Keratinocyte (primary cell): ENCODE measurements around the gene BCAS3. TPM values are rescaled to one million over a fixed set of nuclear protein-coding genes. Genes with fewer than 3 reads are reported as not detected.

ENCODE experiments used
- DNase-seq: peaks from one replicate; pipeline ENCODE4 v3.0.0-alpha.2; 2011; ENCODE audit warnings: low read depth, missing footprints, low spot score
- FAIRE-seq: peaks from 2 replicates; lab custom pipeline; 2011; peaks lifted over from hg19 to GRCh38; lab: Jason Lieb, UNC
- H2AFZ ChIP-seq: 2 replicates; pipeline ENCODE4 v1.6.0; 2012; ENCODE audit warnings: low read length, control low read depth, inconsistent platforms; ENCODE audit not compliant: control insufficient read depth
- H3K27ac ChIP-seq: 2 replicates; pipeline ENCODE4 v1.5.1; 2011; ENCODE audit warnings: low read length; ENCODE audit not compliant: control insufficient read depth, insufficient read depth
- H3K27me3 ChIP-seq: 3 replicates; pipeline ENCODE4 v1.6.0; 2011; ENCODE audit warnings: low read length; ENCODE audit not compliant: control insufficient read depth, insufficient read depth; ENCODE audit errors: extremely low read depth
- H3K36me3 ChIP-seq, 2 experiments: 2 replicates in 1 of 2; 3 replicates in 1 of 2; pipeline ENCODE4 v1.5.1; 2011; ENCODE audit warnings: low read length in 2 of 2, mild to moderate bottlenecking in 1 of 2; ENCODE audit not compliant: control insufficient read depth in 2 of 2, insufficient read depth in 2 of 2; ENCODE audit errors: extremely low read depth in 1 of 2
- H3K4me1 ChIP-seq: 3 replicates; pipeline ENCODE4 v1.5.1; 2011; ENCODE audit warnings: low read length; ENCODE audit not compliant: control insufficient read depth, insufficient read depth; ENCODE audit errors: extremely low read depth
- H3K4me2 ChIP-seq: 3 replicates; pipeline ENCODE4 v1.6.0; 2011; ENCODE audit warnings: low read depth, low read length; ENCODE audit not compliant: control insufficient read depth, insufficient read depth; ENCODE audit errors: extremely low read depth
- H3K4me3 ChIP-seq, 3 experiments: fragments of 200-600 bp in 1 of 3; sonication (generic) in 1 of 3; 2 replicates in 2 of 3; 3 replicates in 1 of 3; pipeline ENCODE4 v1.5.1; 2011 to 2016; ENCODE audit warnings: low read length in 3 of 3, mild to moderate bottlenecking in 3 of 3, control low read depth in 2 of 3, inconsistent platforms in 1 of 3, low read depth in 1 of 3, mixed read lengths in 1 of 3, mixed run types in 1 of 3, moderate library complexity in 1 of 3; ENCODE audit not compliant: control insufficient read depth in 2 of 3, insufficient read depth in 2 of 3; ENCODE audit errors: extremely low read depth in 1 of 3
- H3K79me2 ChIP-seq: 2 replicates; pipeline ENCODE4 v1.6.0; 2012; ENCODE audit warnings: low read length; ENCODE audit not compliant: control insufficient read depth, insufficient read depth
- H3K9ac ChIP-seq: 3 replicates; pipeline ENCODE4 v1.6.0; 2011; ENCODE audit warnings: low read length; ENCODE audit not compliant: control insufficient read depth, insufficient read depth; ENCODE audit errors: extremely low read depth
- H3K9me1 ChIP-seq: 3 replicates; pipeline ENCODE4 v1.6.0; 2011; ENCODE audit warnings: low read length; ENCODE audit not compliant: control insufficient read depth, insufficient read depth; ENCODE audit errors: extremely low read depth
- H3K9me3 ChIP-seq: 2 replicates; pipeline ENCODE4 v1.5.1; 2012; ENCODE audit warnings: low read depth, low read length; ENCODE audit not compliant: control insufficient read depth
- H4K20me1 ChIP-seq: 3 replicates; pipeline ENCODE4 v1.6.0; 2011; ENCODE audit warnings: low read length; ENCODE audit not compliant: control insufficient read depth, insufficient read depth; ENCODE audit errors: extremely low read depth
- EZH2 ChIP-seq: IDR thresholded peaks from one replicate; pipeline ENCODE4 v1.6.1; 2012; ENCODE audit warnings: inconsistent platforms, mild to moderate bottlenecking, low read length, moderate library complexity
- dilution Hi-C: fragments of 300-500 bp; cut with MboI; formaldehyde crosslinking; loops from one replicate; pipeline ENCODE4 v1.7.0; 2020; ENCODE audit warnings: low sequenced_read_pairs; ENCODE audit not compliant: extremely low pct_ligation_motif_present
- polyA plus RNA-seq, 5 experiments: library from polyadenylated mRNA; depleted of rRNA in 3 of 5; stranded (reverse) in 3 of 5; stranded (forward) in 1 of 5; unstranded in 1 of 5; fragments of >200 nt; gene quantifications; 1 replicate in 1 of 5; 2 replicates in 3 of 5; 3 replicates in 1 of 5; pipeline versions ENCODE4 v1.2.1 to v1.2.3, GENCODE V29; 2011 to 2012; ENCODE audit warnings: missing spikeins in 2 of 5, low read depth in 1 of 5, low replicate concordance in 1 of 5
- TF ChIP-seq, protein P1 (sequence below), 3 experiments: IDR thresholded peaks in 1 of 3; conservative IDR thresholded peaks in 1 of 3; optimal IDR thresholded peaks in 1 of 3; 2 replicates in 2 of 3; 3 replicates in 1 of 3; pipeline versions ENCODE3 to v1.5.1; 2011; ENCODE audit warnings: low read length in 3 of 3, mild to moderate bottlenecking in 3 of 3, moderate library complexity in 2 of 3, control low read depth in 1 of 3, inconsistent platforms in 1 of 3; ENCODE audit not compliant: insufficient read depth in 2 of 3; ENCODE audit errors: extremely low read depth in 1 of 3

The BCAS3 gene
- polyA plus RNA-seq, 1 donor (not counting 4 experiments of a cell fraction or from before 2014, with no cell fraction given): 11.8 TPM

DNA sequence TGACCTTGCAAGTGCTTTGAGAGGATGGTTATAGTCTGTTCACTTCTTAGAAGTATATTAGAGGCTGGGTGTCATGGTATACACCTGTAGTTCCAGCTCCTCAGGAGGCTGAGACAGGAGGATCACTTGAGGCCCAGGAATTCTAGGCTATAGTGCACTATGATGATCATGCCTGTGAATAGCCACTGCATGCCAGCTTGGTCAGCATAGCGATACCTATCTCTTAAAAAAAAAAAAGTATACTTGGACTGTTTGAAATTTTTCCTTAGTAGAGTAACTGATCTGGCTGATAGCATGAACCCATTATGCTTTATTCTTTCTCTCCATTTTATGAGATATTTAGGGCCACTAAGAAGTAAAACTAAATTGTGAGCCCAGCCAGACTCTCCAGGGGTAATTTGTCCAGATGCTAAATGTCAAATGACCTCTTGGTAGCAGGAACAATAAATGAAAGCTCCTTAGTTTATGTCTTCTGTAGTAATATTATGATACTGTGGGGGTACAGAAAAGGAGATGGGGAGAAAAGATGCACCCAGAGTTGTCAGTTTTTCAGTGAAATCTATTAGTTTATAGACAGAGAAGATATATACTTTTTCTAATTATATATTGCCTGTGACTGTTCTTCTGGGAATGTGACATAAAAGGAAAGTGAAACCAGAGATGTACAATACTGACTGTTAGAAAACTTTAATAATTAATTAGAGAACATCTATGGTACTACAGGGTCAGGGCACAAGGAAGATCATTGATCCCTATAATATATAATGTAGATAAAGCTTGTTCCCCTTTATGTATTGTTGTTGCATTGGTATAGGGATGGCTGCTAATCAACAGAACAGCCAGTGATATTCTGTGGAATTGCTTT lies 386.7 kb downstream of the BCAS3 start:
- no peak overlapping the region for H3K9ac ChIP-seq
- no peak overlapping the region for H3K4me3 ChIP-seq
- TF ChIP-seq, protein P1, sequence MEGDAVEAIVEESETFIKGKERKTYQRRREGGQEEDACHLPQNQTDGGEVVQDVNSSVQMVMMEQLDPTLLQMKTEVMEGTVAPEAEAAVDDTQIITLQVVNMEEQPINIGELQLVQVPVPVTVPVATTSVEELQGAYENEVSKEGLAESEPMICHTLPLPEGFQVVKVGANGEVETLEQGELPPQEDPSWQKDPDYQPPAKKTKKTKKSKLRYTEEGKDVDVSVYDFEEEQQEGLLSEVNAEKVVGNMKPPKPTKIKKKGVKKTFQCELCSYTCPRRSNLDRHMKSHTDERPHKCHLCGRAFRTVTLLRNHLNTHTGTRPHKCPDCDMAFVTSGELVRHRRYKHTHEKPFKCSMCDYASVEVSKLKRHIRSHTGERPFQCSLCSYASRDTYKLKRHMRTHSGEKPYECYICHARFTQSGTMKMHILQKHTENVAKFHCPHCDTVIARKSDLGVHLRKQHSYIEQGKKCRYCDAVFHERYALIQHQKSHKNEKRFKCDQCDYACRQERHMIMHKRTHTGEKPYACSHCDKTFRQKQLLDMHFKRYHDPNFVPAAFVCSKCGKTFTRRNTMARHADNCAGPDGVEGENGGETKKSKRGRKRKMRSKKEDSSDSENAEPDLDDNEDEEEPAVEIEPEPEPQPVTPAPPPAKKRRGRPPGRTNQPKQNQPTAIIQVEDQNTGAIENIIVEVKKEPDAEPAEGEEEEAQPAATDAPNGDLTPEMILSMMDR (optimal IDR thresholded peaks at IDR 0.05 in 1 of 3, IDR thresholded peaks at IDR 0.05 in 1 of 3, conservative IDR thresholded peaks at IDR 0.05 in 1 of 3; ENCODE audit: extremely low read depth in 1 of 3, insufficient read depth in 2 of 3, low read length in 3 of 3): no peak
- no peak for TF ChIP-seq EZH2
- no peaks in the 10 kb centered on the region for H3K27me3 ChIP-seq
- no peaks in the 10 kb centered on the region for H3K79me2 ChIP-seq
- no peaks in the 10 kb centered on the region for H3K4me1 ChIP-seq
- no peak overlapping the region for H3K27ac ChIP-seq
- no peak overlapping the region for H3K4me2 ChIP-seq
- H3K9me3 ChIP-seq: no peaks in the 10 kb centered on the region
- DNase-seq (no peak), FAIRE-seq (no peak)
- dilution Hi-C loops: no loop called here
- H2AFZ ChIP-seq: no peak overlapping the region
- no peaks in the 10 kb centered on the region for H3K36me3 ChIP-seq
- no peaks in the 10 kb centered on the region for H3K9me1 ChIP-seq
- no peaks in the 10 kb centered on the region for H4K20me1 ChIP-seq

DNA sequence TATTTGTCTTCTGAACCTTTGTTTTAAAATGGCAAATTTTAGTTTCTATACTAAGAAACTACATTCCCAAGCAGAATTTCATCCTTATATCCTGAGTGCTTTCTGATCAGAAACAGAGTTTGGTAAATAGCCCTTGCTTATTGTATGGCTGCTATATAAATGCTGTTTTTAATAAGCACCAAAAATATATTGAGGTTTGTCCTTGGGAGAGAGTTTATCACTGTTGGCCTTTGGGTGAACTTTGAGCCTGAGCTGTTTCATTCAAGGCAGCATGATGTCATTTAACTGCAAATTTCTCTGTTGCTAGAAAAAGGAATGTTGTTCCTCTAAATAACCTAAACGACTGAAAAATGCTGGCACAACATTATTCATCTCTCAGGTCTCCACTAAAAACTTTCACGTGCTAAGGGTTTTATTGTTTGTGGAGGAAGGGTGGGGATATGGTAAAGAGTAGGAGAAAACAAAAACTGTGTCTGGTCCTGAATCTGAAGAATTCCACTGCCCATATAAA lies 387.7 kb downstream of the BCAS3 start:
- DNase-seq: no peak
- FAIRE-seq: no peak
- H3K4me2 ChIP-seq: no peak overlapping the region

More for the DNA sequence above, 387.7 kb downstream of the BCAS3 start:
- Histone ChIP-seq H3K36me3 (no peaks in the 10 kb centered on the region), H2AFZ (no peak overlapping the region), H3K79me2 (no peaks in the 10 kb centered on the region), H3K4me1 (no peaks in the 10 kb centered on the region), H3K9ac (no peak overlapping the region), H3K9me1 (no peaks in the 10 kb centered on the region), H4K20me1 (no peaks in the 10 kb centered on the region), H3K4me3 (no peak overlapping the region), H3K27ac (no peak overlapping the region), H3K9me3 (no peaks in the 10 kb centered on the region), H3K27me3 (no peaks in the 10 kb centered on the region)
- TF ChIP-seq EZH2: no peak
- TF ChIP-seq, protein P1 (optimal IDR thresholded peaks at IDR 0.05 in 1 of 3, IDR thresholded peaks at IDR 0.05 in 1 of 3, conservative IDR thresholded peaks at IDR 0.05 in 1 of 3; ENCODE audit: extremely low read depth in 1 of 3, insufficient read depth in 2 of 3, low read length in 3 of 3): no peak
- dilution Hi-C loops: no loop called here
